Panc1 (cell line): ENCODE measurements around the gene SH3BP2.

Source experiments
- CTCF ChIP-seq: fragments of 450-650 bp; IDR thresholded peaks from 2 replicates; pipeline ENCODE4 v1.5.1; 2017; ENCODE audit warnings: mild to moderate bottlenecking
- REST ChIP-seq, 2 experiments: IDR thresholded peaks; 2 replicates each; pipeline ENCODE4 v1.6.1; 2011 to 2012; ENCODE audit warnings: low read depth in 2 of 2, control low read depth in 1 of 2, low read length in 1 of 2, mild to moderate bottlenecking in 1 of 2, moderate library complexity in 1 of 2; ENCODE audit not compliant: insufficient read depth in 1 of 2
- SIN3A ChIP-seq: IDR thresholded peaks from 2 replicates; pipeline ENCODE4 v1.6.1; 2012; ENCODE audit warnings: low read depth, mild to moderate bottlenecking, low read length, moderate library complexity, borderline replicate concordance; ENCODE audit not compliant: insufficient read depth

GRCh38 chr4:2867758-2868491 is 75.0 kb downstream of the SH3BP2 start:
- no peak for TF ChIP-seq CTCF
- no peak for TF ChIP-seq SIN3A
- TF ChIP-seq REST (IDR thresholded peaks at IDR 0.05; ENCODE audit: insufficient read depth in 1 of 2, low read depth in 2 of 2, low read length in 1 of 2): no peak
